Measurements from ENCODE around the gene ZNF366. TPM values are rescaled to one million over a fixed set of nuclear protein-coding genes. Genes with fewer than 3 reads are reported as not detected.

ZNF366 gene
- total RNA-seq, 1 experiment from 2014 or later: not detected

DNA sequence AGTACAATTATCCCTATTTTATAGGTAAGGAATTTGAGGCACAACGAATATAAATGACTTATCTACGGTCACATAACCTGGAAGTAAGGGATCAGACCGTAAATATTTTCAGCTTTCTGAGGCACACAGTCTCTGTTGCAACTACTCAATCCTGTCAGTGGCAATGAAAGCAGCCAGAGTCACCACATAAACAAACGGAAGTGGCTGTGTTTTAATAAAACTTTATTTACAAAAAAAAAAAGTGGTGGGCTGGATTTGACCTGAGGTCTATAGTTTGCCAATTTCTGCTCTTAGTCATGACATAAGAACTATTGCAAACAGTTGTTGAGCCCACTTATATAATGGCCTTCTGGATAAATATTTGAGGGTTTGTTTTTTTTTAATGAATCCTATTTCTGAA lies 29.6 kb downstream of the ZNF366 start:
- Histone ChIP-seq H3K79me2 (ENCODE audit: insufficient read depth, low read length) (no peaks in the 10 kb centered on the region), H3K4me2 (ENCODE audit: low read length) (no peak overlapping the region), H3K36me3 (ENCODE audit: control insufficient read depth in 1 of 2, insufficient read depth in 2 of 2, low read length in 2 of 2) (no peaks in the 10 kb centered on the region), H3K4me1 (ENCODE audit: control insufficient read depth in 1 of 2, insufficient read depth in 2 of 2, low read length in 2 of 2) (no peaks in the 10 kb centered on the region), H3K4me3 (replicated peaks in 1 of 2; ENCODE audit: low read depth in 1 of 2, low read length in 2 of 2) (no peak overlapping the region), H3K27me3 (ENCODE audit: insufficient read depth, low read length) (no peaks in the 10 kb centered on the region), H4K20me1 (ENCODE audit: insufficient read depth) (no peaks in the 10 kb centered on the region), H2AFZ (ENCODE audit: low read depth, low read length, poor library complexity, severe bottlenecking) (no peak overlapping the region), H3K9me2 (ENCODE audit: insufficient read depth) (no peaks in the 10 kb centered on the region), H3K9ac (ENCODE audit: low read length) (no peak overlapping the region), H3K9me3 (ENCODE audit: control insufficient read depth in 1 of 2, insufficient read depth in 1 of 2, low read depth in 1 of 2, low read length in 2 of 2) (no peaks in the 10 kb centered on the region), H3K27ac (ENCODE audit: low read depth, low read length) (no peak overlapping the region)
- BruUV-seq (replicated peaks): no TSS peak
- intact Hi-C loops (cut with micrococcal nuclease): no loop called here
- DNase-seq (ENCODE audit: low read depth, low spot score) (no peak), ATAC-seq (no peak)
- ChIA-PET POLR2A (interaction anchor here (0.7 kb wide), 1 partner anchor 14 kb away, joined by 3 read pairs; no protein-coding TSS in a partner anchor), CTCF (no interaction called here), RAD21 (ENCODE audit: low non-redundant PET in 1 of 2, low total read pairs in 2 of 2, uncharacterized antibody in 2 of 2, unreplicated experiment in 2 of 2) (no interaction called here)
- TF ChIP-seq CBX3 (IDR thresholded peaks at IDR 0.05; ENCODE audit: low read depth) (no peak), SIN3A (IDR thresholded peaks at IDR 0.05; ENCODE audit: low read depth) (no peak), JUND (IDR thresholded peaks at IDR 0.05) (no peak), EZH2phosphoT487 (IDR thresholded peaks at IDR 0.05; ENCODE audit: borderline replicate concordance) (no peak), RAD21 (IDR thresholded peaks at IDR 0.05; ENCODE audit: low read depth) (no peak), POLR2AphosphoS5 (IDR thresholded peaks at IDR 0.05; ENCODE audit: low read depth, low read length) (no peak), EGR1 (IDR thresholded peaks at IDR 0.05; ENCODE audit: low read depth) (no peak), POLR2A (IDR thresholded peaks at IDR 0.05; ENCODE audit: borderline replicate concordance, extremely low read depth, insufficient read depth, insufficient read length) (no peak), FOSL1 (IDR thresholded peaks at IDR 0.05; ENCODE audit: low read depth) (no peak), ZNF274 (IDR thresholded peaks at IDR 0.05; ENCODE audit: low read depth, low read length) (no peak), EZH2 (IDR thresholded peaks at IDR 0.05) (no peak), ZFX (IDR thresholded peaks at IDR 0.05) (no peak), TCF7L2 (IDR thresholded peaks at IDR 0.05; ENCODE audit: borderline replicate concordance, extremely low read depth, insufficient read depth, insufficient read length) (no peak), YY1 (IDR thresholded peaks at IDR 0.05; ENCODE audit: extremely low read depth, insufficient replicate concordance, low read depth, low read length) (no peak)
- TF ChIP-seq, protein P1, sequence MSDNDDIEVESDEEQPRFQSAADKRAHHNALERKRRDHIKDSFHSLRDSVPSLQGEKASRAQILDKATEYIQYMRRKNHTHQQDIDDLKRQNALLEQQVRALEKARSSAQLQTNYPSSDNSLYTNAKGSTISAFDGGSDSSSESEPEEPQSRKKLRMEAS (IDR thresholded peaks at IDR 0.05): no peak
- TF ChIP-seq, protein P2, sequence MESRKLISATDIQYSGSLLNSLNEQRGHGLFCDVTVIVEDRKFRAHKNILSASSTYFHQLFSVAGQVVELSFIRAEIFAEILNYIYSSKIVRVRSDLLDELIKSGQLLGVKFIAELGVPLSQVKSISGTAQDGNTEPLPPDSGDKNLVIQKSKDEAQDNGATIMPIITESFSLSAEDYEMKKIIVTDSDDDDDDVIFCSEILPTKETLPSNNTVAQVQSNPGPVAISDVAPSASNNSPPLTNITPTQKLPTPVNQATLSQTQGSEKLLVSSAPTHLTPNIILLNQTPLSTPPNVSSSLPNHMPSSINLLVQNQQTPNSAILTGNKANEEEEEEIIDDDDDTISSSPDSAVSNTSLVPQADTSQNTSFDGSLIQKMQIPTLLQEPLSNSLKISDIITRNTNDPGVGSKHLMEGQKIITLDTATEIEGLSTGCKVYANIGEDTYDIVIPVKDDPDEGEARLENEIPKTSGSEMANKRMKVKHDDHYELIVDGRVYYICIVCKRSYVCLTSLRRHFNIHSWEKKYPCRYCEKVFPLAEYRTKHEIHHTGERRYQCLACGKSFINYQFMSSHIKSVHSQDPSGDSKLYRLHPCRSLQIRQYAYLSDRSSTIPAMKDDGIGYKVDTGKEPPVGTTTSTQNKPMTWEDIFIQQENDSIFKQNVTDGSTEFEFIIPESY (IDR thresholded peaks at IDR 0.05; ENCODE audit: extremely low read depth, insufficient replicate concordance, low read length): no peak
- TF ChIP-seq, protein P3, sequence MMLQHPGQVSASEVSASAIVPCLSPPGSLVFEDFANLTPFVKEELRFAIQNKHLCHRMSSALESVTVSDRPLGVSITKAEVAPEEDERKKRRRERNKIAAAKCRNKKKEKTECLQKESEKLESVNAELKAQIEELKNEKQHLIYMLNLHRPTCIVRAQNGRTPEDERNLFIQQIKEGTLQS (IDR thresholded peaks at IDR 0.05): no peak
